ENCODE data around the gene PUS1.

PUS1 gene

DNA sequence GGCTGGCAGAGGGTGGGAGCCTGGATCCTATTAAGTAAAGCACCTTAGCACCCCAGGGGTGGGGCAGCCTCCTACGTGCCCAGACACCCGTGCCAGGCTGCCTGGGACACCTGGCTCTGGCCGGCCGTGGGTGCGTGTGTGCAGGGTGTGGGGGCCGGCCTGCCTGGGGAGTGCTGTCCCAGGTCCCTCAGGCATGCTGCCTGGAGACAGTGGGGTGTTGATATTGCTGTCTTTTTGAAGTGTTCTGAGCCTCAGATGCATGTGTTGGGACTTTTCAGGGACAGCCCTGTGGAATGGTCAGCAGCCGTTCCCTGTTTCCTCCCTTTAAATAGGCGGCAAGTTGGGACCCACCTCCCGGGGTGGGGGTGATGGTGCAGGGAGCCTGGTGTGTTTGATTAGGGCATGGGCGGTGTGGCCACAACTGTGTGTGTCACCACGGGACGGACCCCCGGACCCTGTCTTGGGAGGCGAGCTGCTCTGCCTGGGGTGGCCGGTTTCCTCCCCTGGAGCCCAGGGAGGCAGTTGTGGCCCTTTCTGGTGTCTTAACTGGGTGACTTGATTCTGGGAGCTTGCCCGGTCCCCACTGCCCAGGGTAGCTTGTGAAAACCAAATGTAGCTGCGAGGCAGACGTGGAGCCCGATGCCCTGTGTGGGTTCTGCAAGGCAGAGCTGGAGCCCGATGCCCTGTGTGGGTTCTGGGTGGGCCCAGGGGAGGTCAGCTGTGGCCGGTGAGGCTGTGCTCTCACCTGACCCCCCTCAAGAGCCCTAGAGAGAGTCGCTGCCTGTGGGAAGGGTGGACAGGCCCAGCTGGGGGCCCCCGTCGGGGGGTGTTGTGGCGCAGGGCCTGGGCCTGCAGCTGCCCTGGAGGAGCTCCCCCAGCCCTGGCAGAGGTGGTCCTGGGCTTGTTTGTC lies 26.5 kb upstream of the PUS1 start:
- DNase-seq (ENCODE audit: low spot score): no peak

DNA sequence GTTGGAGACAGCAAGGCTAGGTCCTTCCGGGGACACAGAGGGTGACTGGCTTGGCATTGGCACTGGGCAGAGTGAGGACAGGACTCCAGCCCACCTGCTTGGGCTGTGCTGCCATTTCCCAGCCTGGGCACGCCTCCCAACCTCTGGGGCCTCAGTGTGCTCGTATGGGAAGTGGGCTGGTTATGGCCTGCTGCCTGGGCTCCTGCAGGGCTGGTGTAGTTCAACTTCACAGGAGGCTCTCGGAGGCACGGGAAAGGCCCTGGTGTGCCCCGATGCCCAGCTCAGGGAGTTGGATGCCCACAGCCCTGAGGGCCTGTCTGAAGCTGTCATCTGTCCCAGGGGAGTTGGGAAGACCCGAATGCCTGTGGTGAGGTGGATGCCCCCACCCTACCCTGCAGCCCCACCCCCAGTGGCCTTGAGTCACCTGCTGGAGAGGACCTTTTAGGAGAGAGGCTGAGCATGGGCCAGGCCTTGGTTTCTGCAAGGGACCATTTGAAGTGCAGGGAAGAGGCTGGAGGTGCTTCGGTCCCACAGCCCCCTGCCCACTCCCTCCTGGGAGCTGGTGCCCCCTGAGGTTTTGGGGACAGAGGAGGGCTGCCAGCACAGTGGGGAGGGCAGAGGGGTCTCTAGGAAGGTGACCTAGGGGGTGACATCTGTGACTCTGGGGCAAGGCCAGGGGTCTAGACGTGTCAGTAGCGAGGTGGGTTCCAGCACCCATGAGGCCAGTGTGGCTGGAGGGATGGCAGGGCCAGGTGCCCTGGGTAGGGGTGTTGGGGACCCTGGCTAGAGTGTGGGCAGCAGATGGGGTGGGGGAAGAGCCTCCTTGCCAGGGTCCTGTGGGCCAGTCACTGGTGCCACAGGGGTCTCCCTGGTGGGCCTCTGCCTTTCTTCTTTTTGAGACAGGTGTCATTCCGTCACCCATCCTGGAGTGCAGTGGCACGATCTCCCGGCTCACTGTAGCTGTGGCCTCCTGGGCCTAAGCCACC lies 25.5 kb upstream of the PUS1 start:
- no peak for DNase-seq (ENCODE audit: low spot score)

DNA sequence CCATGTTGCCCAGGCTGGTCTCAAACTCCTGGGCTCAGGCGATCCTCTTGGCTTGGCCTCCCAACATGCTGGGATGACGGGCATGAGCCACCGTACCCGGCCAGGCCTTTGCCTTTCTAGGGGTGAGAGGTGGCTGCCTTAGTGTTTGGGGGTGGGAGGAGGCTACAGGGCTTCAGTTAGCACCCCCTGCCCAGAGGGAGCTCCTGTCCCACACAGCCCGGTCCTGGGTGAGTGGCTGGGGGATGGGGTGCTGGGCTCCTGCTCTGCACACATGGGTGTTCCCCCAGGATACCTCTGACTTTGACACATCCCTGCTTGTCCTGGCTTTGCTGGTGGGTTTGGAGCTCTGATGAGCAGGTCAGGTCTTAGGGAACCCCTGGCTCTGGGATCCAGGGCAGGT lies 24.7 kb upstream of the PUS1 start:
- DNase-seq (ENCODE audit: low spot score): no peak

DNA sequence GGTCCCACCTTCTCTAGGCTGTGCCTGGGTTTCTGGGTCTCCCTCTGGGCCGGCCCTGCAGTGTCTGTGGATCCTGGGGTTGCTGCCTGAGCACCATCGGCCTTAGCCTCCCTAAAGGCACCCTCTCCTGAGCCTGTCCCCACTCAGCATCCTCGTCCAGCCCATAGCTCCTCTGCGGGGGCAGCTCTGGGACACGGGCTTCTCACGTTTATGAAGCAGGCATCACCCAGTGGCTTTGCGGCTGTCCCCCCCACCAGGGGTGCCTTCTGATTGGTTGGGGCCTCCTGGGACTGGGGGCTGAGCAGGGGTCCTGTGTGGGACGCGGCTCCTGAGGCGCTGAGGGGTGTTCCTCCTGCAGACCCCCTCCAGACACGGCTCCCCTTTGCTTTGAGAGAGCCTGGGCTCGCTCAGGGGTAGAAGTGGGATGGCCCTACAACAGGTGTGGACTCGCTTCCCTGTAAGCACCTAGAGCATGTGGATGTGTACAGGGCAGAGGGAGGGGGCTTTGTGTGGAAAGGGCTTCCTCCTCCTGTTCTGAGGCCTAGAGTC lies 23.9 kb upstream of the PUS1 start:
- no peak for DNase-seq (ENCODE audit: low spot score)

DNA sequence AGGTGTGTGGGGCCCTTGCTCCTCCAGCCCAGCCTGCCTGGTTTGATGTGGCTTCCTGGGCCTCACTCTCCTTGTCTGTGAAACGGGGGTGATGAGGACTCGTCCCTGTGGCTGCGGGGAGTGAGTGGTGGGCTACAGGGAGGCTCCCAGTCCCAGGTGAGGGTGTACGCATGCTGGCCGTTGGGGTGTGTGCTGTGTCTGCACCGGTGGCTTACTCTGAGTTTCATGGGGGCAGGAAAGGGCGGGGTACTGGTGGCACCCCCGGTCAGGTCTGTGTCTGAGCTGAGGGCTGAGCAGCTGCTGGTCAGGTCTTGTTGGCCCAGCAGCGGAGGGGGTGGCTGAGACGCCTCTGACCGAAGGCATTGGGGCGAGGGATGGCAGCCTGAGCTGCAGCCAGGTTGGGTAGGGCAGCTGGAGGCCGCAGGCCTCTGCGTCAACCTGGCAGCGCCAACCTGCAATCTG lies 23.4 kb upstream of the PUS1 start:
- DNase-seq (ENCODE audit: low spot score): no peak

DNA sequence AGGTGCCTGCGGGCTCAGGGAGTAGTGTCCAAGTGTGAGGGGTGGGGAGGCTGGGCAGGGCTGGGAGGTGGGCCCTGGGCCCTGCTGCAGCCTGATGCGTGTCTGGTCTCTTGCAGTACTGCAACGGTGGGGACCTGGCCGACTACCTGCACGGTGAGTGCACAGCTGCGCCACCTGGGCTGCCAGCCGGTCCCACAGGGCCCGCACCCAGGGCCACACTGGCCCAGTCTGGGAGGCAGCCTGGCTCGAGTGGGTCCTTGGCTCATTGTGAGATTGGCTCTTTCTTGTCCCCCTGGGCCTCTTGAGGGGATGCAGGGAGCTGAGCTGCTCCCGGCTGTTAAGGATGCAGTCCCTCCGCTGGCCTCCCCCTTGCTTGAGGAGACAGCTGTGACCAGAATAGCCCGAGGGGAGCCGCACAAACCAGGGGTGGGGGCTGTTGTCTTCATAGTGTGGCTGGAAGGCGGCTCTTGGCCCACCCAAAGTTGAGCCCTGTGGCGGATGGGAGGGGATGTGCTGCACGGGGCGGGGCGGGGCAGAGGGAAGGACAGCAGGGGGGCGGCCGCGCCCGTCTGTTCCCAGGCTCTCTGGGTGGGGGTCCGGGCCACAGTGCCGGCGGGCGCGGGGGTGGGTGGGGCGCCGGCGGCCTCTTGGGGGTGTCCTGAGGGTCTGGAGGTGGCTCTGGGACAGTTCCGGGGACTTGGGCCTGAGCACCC lies 21.5 kb upstream of the PUS1 start:
- no peak for DNase-seq (ENCODE audit: low spot score)

DNA sequence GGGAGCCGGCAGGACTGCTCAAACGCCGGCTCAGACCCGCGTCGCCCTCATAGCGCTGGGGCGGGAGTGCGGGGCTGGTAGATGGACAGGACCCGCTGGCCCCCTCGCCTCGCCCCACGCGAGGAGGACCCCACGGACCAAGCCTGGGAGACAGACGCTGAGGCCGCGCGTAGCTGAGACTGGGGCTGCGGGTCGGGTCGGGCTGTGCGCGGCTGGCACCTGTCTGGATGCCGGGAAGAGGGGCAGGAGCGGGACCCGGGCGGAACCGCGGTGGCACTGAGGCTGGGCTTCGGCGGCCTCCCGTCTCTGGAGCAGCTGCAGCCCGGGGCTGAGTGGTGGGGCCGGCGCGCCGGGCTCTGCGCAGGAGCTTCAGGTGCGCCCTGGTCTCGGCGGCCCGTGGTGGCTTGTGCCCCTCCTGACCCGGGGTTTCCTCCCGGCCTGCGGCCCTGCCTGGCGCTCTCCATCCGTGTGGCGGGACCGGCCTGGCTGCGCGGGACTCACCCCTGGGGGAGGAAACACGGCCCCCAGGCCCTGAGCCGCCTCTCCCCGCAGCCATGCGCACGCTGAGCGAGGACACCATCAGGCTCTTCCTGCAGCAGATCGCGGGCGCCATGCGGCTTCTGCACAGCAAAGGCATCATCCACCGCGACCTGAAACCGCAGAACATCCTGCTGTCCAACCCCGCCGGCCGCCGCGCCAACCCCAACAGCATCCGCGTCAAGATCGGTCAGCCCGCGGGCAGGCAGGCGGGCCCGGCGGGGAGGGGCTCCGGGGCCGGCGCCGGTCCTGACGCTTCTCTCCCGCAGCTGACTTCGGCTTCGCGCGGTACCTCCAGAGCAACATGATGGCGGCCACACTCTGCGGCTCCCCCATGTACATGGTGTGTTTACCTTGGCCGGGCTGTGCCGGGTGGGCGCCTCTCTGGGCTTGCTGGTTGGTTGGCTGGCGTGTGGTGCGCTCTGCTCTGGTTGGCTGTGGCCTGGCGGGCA lies 20.7 kb upstream of the PUS1 start:
- no peak for DNase-seq (ENCODE audit: low spot score)

DNA sequence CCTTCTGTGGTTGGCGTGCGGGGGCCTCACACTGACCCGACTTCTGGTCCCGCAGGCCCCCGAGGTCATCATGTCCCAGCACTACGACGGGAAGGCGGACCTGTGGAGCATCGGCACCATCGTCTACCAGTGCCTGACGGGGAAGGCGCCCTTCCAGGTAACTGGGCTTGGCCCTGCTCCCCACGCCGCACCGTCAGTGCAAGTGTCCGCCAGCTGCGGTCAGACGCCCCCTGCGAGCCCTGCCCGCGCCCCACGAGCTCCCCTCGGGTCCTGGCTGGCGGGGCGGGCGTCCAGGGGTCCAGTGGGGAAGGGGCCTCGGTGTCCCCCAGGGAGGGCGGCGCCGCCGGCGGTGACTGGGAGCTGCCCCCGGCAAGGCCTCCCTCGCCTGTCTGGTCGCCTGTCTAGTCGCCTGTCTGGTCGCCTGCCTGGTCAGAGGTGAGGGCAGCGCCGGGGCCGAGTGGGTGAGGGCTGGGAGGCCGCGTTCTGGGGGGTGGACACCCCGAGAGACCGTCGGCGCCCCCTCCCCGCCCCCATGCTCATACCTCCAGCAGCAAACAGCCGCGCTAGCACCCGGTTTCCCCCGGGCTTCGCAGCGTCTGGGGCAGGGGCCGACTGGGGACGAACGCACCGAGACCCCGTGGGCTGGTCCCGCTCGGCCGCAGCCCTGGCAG lies 19.9 kb upstream of the PUS1 start:
- DNase-seq (ENCODE audit: low spot score): no peak

DNA sequence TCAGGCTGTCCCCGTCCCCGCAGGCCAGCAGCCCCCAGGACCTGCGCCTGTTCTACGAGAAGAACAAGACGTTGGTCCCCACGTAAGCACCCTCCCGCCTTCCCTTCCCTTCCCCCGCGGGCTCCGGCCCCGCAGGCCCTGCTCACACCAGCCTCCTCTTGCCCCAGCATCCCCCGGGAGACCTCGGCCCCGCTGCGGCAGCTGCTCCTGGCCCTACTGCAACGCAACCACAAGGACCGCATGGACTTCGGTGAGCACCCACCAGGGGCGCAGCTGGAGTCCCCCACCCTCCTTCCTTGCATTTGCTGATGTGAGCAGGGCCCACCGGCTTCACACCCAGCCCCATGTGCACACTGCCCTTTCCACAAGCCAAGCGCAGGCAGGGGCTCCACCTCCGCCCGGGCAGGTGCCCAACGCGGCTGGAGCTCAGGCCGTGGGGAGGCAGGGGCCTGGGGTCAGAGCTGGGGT lies 19.3 kb upstream of the PUS1 start:
- no peak for DNase-seq (ENCODE audit: low spot score)

DNA sequence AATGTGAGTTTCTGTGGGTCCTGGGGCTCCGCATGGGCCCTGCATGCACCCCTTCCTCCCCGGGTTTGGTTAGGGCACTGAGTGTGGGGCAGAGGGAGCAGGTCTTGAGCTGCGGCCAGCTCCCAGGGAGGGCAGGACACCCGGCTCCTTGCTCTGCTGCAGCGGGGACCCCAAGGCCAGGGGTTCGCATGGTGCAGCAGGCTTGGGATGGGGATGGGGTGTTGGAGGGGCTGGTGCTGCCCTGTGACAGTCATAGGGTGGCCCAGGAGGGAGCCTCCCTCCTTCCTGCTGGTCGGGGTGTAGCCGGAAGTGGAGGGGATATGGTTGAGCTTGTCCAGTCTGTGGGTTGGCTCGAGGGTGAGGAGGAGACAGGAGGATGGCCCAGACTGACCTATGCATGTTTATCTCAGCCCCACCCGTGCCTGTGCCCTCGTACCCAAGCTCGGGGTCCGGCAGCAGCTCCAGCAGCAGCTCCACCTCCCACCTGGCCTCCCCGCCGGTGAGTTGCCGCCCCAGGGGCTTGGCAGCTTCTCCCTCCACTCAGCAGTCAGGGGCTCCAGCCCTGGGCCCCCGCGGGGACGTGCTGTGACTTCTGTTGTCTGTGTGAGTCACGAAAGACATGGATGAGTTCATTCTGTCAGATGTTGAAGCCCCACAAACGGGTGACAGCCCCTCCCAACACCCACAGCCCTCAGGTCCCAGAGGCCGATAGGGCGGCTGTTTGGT lies 18.6 kb upstream of the PUS1 start:
- DNase-seq (ENCODE audit: low spot score): no peak

DNA sequence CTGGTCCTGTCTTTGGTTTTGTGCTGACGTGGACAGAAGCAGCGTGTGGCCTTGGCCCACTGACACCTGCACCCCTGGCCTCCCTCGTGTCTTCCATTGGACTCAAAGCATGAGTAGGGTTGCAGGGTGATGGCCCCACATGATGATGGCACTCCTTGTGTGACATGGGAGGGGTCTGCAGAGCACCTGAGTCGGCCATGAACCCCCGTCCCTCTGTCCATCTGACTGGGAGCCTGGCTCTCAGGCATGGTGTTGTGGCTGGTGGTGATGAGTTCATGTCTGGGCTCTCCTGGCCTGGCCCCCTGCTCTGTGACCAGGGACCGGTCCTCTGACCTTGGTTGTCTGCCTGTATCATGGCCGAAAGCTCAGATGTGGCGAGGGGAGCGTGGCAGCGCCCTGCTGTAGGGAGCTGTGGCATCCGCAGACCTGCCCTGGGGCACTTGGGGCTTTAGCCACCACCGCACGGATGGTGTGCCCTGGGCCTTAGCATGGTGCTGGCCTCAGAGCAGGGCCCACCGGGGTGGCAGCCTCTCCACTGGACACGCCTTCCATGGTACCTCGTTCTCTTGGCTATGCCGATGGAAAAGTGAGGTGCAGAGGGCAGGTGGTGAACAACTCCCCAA lies 17.9 kb upstream of the PUS1 start:
- DNase-seq (ENCODE audit: low spot score): no peak

DNA sequence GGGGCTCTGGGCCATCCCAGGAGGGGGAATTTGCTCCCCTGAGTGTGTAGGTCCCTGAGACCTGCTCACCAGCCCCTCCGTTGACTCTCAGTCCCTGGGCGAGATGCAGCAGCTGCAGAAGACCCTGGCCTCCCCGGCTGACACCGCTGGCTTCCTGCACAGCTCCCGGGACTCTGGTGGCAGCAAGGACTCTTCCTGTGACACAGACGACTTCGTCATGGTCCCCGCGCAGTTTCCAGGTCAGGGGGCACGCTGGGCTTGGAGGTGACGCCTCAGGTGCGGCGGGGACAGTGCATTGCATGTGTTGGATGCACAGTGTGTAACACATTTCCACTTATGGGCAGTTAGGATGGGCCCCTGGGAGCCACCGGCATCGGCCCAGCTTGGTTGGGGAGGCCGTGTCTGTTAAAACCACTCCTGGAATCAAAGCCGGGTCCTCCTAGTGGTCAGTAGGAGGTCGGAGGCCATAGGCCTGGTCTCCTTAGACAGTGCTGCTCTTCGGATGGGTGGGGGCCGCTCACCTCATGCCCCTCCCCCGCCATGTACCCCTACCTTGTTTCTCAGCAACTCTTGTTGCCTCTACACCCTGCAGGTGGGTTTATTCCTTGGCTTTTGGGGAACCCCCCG lies 17.1 kb upstream of the PUS1 start:
- DNase-seq (ENCODE audit: low spot score): no peak

DNA sequence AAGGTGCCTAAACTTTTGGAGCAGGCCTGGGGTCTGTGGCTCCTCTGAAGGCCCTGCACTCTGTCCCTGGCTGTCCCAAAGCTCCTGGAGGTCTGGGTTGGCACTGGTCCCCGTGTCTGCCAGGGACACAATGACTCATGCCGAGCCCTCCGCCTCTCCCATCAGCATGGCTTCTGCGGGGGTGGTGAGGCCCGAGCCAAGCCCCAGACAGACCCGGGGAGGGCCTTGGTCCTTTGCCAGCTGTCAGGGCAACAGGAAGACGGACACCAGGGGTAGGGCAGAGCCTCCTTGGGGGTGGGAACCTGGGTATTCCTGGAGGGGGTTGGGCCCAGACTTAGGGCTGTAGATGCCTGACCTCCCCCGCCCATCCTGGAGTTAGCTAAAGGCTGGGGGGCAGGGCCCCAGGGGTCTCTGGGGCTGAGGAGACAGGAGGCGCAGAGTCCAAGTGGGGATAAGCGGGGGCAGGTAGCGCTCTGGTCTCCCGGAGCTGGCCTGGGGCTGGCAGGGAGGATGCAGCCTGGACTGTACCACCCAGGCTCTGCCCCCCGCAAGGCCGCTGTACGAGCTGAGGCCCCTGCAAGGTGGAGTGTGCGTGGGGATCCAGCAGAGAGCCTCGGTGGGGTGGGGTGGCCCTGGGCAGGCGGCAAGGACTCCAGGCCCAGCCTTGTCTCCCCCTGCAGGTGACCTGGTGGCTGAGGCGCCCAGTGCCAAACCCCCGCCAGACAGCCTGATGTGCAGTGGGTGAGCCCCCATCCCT lies 16.4 kb upstream of the PUS1 start:
- no peak for DNase-seq (ENCODE audit: low spot score)

DNA sequence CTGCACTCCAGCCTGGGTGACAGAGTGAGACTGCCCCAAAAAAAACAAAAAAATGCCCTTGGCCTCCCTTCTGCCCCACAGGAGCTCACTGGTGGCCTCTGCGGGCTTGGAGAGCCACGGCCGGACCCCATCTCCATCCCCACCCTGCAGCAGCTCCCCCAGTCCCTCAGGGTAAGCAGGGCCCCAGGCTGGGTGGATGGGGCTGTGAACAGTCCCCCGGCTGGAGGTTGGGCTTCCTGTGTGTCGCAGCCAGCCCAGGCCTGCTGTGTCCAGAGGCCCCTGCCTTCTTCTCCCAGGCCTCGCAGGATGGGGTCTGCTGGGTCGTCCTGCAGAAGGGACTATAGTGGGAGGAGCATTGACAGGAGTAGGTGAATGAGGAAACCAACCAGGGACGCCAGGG lies 15.4 kb upstream of the PUS1 start:
- no peak for DNase-seq (ENCODE audit: low spot score)

DNA sequence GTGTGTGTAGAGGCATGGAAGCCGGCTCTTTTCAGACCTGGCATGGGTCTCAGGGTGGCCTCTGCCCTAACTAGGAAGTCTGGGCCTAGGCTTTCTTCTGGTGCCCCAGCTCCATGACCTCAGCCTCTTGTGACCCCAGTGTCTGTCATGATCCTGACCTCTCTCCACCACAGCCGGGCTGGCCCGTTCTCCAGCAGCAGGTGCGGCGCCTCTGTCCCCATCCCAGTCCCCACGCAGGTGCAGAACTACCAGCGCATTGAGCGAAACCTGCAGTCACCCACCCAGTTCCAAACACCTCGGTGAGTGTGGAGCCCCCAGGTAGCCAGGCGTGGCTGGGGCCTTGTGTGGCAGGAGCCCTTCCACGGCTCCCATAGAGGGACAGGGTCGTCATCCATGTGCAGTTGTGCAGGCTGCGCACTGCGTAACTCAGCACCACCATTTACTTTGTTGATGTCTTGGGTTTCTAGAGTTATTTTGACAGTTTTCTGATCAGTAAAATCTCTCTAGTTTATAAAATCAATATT lies 14.8 kb upstream of the PUS1 start:
- no peak for DNase-seq (ENCODE audit: low spot score)

DNA sequence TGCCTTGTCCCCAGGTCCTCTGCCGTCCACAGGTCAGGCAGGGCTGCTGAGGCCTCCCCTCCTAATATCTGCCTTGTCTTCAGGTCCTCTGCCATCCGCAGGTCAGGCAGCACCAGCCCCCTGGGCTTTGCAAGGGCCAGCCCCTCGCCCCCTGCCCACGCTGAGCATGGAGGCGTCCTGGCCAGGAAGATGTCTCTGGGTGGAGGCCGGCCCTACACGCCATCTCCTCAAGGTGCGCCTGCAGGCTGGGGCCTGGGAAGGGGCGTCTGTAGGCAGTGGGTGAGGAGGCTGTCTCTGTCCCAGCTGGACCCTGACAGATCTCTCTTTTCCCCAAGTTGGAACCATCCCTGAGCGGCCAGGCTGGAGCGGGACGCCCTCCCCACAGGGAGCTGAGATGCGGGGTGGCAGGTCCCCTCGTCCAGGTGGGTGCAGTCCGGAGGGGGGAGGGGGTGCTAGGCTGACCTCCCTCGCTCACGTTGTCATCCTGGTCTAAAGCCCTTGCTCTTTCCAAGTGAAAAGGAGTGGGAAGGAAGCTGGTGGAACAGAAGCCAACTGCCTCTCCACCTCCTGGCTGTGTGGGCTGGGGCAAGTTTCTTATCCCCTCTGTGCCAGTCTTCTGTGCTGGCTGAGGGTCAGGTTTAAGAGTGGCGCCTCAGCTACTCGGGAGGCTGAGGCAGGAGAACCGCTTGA lies 13.9 kb upstream of the PUS1 start:
- no peak for DNase-seq (ENCODE audit: low spot score)

DNA sequence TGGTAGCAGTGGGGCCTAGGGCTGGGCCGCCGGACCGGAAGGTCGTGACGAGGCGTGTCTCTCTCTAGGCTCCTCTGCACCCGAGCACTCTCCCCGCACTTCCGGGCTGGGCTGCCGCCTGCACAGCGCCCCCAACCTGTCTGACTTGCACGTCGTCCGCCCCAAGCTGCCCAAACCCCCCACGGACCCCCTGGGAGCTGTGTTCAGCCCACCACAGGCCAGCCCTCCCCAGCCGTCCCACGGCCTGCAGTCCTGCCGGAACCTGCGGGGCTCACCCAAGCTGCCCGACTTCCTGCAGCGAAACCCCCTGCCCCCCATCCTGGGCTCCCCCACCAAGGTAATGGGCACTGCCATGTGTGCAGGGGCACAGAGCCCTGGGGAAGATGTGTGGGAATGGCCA lies 13.3 kb upstream of the PUS1 start:
- DNase-seq (ENCODE audit: low spot score): no peak

Measured in ecto neural progenitor cell (in vitro differentiated cells).